HCT116 (cell line): ENCODE results near the gene PRPSAP1. TPM values are rescaled to one million over a fixed set of nuclear protein-coding genes. Genes with fewer than 3 reads are reported as not detected.

Experiments
- ATAC-seq: fragments of 200-7000 bp; cut with Tn5 transposase; 2 replicates; pipeline ENCODE4 v1.9.1; 2020; ENCODE audit warnings: mild to moderate bottlenecking, moderate library complexity
- BruUV-seq: library from RNA; stranded (reverse); fragments of 400-500 nt; replicated peaks from 2 replicates; lab custom pipeline; 2021; lab: Mats Ljungman, UMichigan
- CTCF ChIA-PET: fragments of 300-600 bp; sonication (Branson Sonifier 250); formaldehyde crosslinking; loops from one replicate; lab custom pipeline; 2021; ENCODE audit warnings: antibody characterized with exemption; lab: Charles Lee
- POLR2A ChIA-PET: fragments of 300-600, 350-600 bp; sonication (Branson Sonifier 250); formaldehyde crosslinking; loops from one replicate; lab custom pipeline; 2021; ENCODE audit warnings: antibody characterized with exemption; lab: Charles Lee
- RAD21 ChIA-PET, 2 experiments: fragments of 300-600 bp; sonication (Branson Sonifier 250); formaldehyde crosslinking; loops; one replicate each; lab custom pipeline; 2023; ENCODE audit warnings: low total read pairs in 2 of 2; ENCODE audit not compliant: uncharacterized antibody in 2 of 2, unreplicated experiment in 2 of 2, low non-redundant PET in 1 of 2; lab: Charles Lee
- DNase-seq: peaks from one replicate; pipeline ENCODE4 v3.0.0-alpha.2; 2010; ENCODE audit warnings: low read depth, low spot score
- H2AFZ ChIP-seq: fragments of 200-600 bp; shearing (Covaris generic), sonication (generic); 2 replicates; pipeline ENCODE4 v1.6.1; 2017; ENCODE audit warnings: low read depth, mixed run types, mixed read lengths, antibody characterized with exemption, low read length; ENCODE audit not compliant: poor library complexity, severe bottlenecking
- H3K27ac ChIP-seq: 2 replicates; pipeline ENCODE4 v1.5.1; 2012; ENCODE audit warnings: low read depth, low read length
- H3K27me3 ChIP-seq: fragments of 200-600 bp; sonication (generic); 2 replicates; pipeline ENCODE4 v1.6.1; 2016; ENCODE audit warnings: mixed run types, low read length, mixed read lengths; ENCODE audit not compliant: insufficient read depth
- H3K36me3 ChIP-seq, 2 experiments: fragments of 200-500 bp in 1 of 2; fragments of 200-600 bp in 1 of 2; sonication (Bioruptor generic) in 1 of 2; sonication (generic) in 1 of 2; 2 replicates each; pipeline versions ENCODE4 v1.5.1 to v1.6.1; 2014 to 2016; ENCODE audit warnings: low read length in 2 of 2, inconsistent platforms in 1 of 2, mixed read lengths in 1 of 2, mixed run types in 1 of 2; ENCODE audit not compliant: insufficient read depth in 2 of 2, control insufficient read depth in 1 of 2
- H3K4me1 ChIP-seq, 2 experiments: fragments of 200-600 bp in 1 of 2; sonication (generic) in 1 of 2; 2 replicates each; pipeline versions ENCODE4 v1.5.1 to v1.6.1; 2012 to 2017; ENCODE audit warnings: low read length in 2 of 2, inconsistent platforms in 1 of 2, mild to moderate bottlenecking in 1 of 2, mixed read lengths in 1 of 2, mixed run types in 1 of 2, moderate library complexity in 1 of 2; ENCODE audit not compliant: insufficient read depth in 2 of 2, control insufficient read depth in 1 of 2
- H3K4me2 ChIP-seq: fragments of 200-600 bp; sonication (generic); 2 replicates; pipeline ENCODE4 v1.6.1; 2017; ENCODE audit warnings: mixed run types, low read length, mixed read lengths
- H3K4me3 ChIP-seq, 2 experiments: fragments of 200-600 bp in 1 of 2; sonication (generic) in 1 of 2; replicated peaks in 1 of 2; 2 replicates each; pipeline ENCODE4 v1.5.1; 2011 to 2016; ENCODE audit warnings: low read length in 2 of 2, control low read depth in 1 of 2, low read depth in 1 of 2, mild to moderate bottlenecking in 1 of 2, mixed read lengths in 1 of 2, mixed run types in 1 of 2
- H3K79me2 ChIP-seq: fragments of 200-600 bp; sonication (generic); 2 replicates; pipeline ENCODE4 v1.6.1; 2017; ENCODE audit warnings: mild to moderate bottlenecking, mixed run types, low read length, moderate library complexity, mixed read lengths; ENCODE audit not compliant: insufficient read depth
- H3K9ac ChIP-seq: fragments of 200-600 bp; sonication (generic); 2 replicates; pipeline ENCODE4 v1.6.1; 2016; ENCODE audit warnings: low read length, mixed read lengths
- H3K9me2 ChIP-seq: fragments of 200-600 bp; sonication (generic), shearing (Covaris generic); 2 replicates; pipeline ENCODE4 v1.6.1; 2017; ENCODE audit warnings: mixed run types, mild to moderate bottlenecking, moderate library complexity; ENCODE audit not compliant: insufficient read depth
- H3K9me3 ChIP-seq, 2 experiments: fragments of 200-500 bp in 1 of 2; fragments of 200-600 bp in 1 of 2; sonication (Bioruptor generic) in 1 of 2; sonication (generic) in 1 of 2; 2 replicates each; pipeline ENCODE4 v1.6.1; 2014 to 2017; ENCODE audit warnings: low read length in 2 of 2, mixed read lengths in 2 of 2, inconsistent platforms in 1 of 2, low read depth in 1 of 2, mild to moderate bottlenecking in 1 of 2, mixed run types in 1 of 2, moderate library complexity in 1 of 2; ENCODE audit not compliant: control insufficient read depth in 1 of 2, insufficient read depth in 1 of 2
- H4K20me1 ChIP-seq: fragments of 200-600 bp; sonication (generic), shearing (Covaris generic); 2 replicates; pipeline ENCODE4 v1.6.1; 2017; ENCODE audit warnings: mixed run types, mild to moderate bottlenecking, moderate library complexity; ENCODE audit not compliant: insufficient read depth
- CBX3 ChIP-seq: IDR thresholded peaks from 2 replicates; pipeline ENCODE4 v1.6.1; 2012; ENCODE audit warnings: low read depth
- CEBPB ChIP-seq: IDR thresholded peaks from 2 replicates; pipeline ENCODE4 v1.6.1; 2012; ENCODE audit warnings: low read depth
- EGR1 ChIP-seq: IDR thresholded peaks from 2 replicates; pipeline ENCODE4 v1.6.1; 2012; ENCODE audit warnings: low read depth
- EZH2 ChIP-seq: fragments of 200-600 bp; sonication (generic); IDR thresholded peaks from 2 replicates; pipeline ENCODE4 v1.6.1; 2017; ENCODE audit warnings: antibody characterized with exemption, mixed run types
- EZH2phosphoT487 ChIP-seq: fragments of 200-600 bp; IDR thresholded peaks from 2 replicates; pipeline ENCODE4 v1.6.1; 2018; ENCODE audit warnings: antibody characterized with exemption, borderline replicate concordance
- FOSL1 ChIP-seq: IDR thresholded peaks from 2 replicates; pipeline ENCODE4 v1.6.1; 2012; ENCODE audit warnings: low read depth
- POLR2A ChIP-seq: IDR thresholded peaks from 2 replicates; pipeline ENCODE4 v1.7.0; 2011; ENCODE audit warnings: borderline replicate concordance; ENCODE audit not compliant: insufficient read depth, insufficient read length; ENCODE audit errors: extremely low read depth
- RAD21 ChIP-seq: IDR thresholded peaks from 2 replicates; pipeline ENCODE4 v1.6.1; 2012; ENCODE audit warnings: low read depth, mild to moderate bottlenecking
- SIN3A ChIP-seq: IDR thresholded peaks from 2 replicates; pipeline ENCODE4 v1.6.1; 2012; ENCODE audit warnings: low read depth
- SP1 ChIP-seq: IDR thresholded peaks from 2 replicates; pipeline ENCODE4 v1.6.1; 2012; ENCODE audit warnings: low read depth
- SRF ChIP-seq: IDR thresholded peaks from 2 replicates; pipeline ENCODE4 v1.6.1; 2012; ENCODE audit warnings: low read depth
- TCF7L2 ChIP-seq: IDR thresholded peaks from 2 replicates; pipeline ENCODE4 v1.7.0; 2011; ENCODE audit warnings: borderline replicate concordance, inconsistent platforms; ENCODE audit not compliant: insufficient read depth, insufficient read length; ENCODE audit errors: extremely low read depth
- YY1 ChIP-seq: IDR thresholded peaks from 2 replicates; pipeline ENCODE4 v1.6.1; 2011; ENCODE audit warnings: low read length, low read depth, moderate library complexity, mild to moderate bottlenecking; ENCODE audit not compliant: insufficient replicate concordance; ENCODE audit errors: extremely low read depth
- ZFX ChIP-seq: fragments of 450-650 bp; IDR thresholded peaks from 2 replicates; pipeline ENCODE4 v1.6.1; 2017
- ZNF274 ChIP-seq: fragments of 200-500 bp; sonication (Bioruptor generic); IDR thresholded peaks from 2 replicates; pipeline ENCODE4 v1.6.1; 2014; ENCODE audit warnings: mild to moderate bottlenecking, low read depth, low read length, inconsistent platforms
- intact Hi-C: fragments of 100-400 bp; cut with micrococcal nuclease; formaldehyde crosslinking; loops from 2 replicates; pipeline ENCODE4 v1.10.0; 2022
- total RNA-seq: library from RNA; stranded (reverse); gene quantifications from one replicate; pipeline ENCODE4 v1.2.1, GENCODE V29; 2021; ENCODE audit not compliant: unreplicated experiment
- TF ChIP-seq, protein P1 (sequence below): IDR thresholded peaks from 2 replicates; pipeline ENCODE4 v1.6.1; 2012
- TF ChIP-seq, protein P2 (sequence below): IDR thresholded peaks from 2 replicates; pipeline ENCODE4 v1.6.1; 2011; ENCODE audit warnings: mild to moderate bottlenecking, low read length, moderate library complexity; ENCODE audit not compliant: insufficient replicate concordance; ENCODE audit errors: extremely low read depth
- TF ChIP-seq, protein P3 (sequence below), 3 experiments: fragments of 200-600 bp in 1 of 3; sonication (generic) in 1 of 3; IDR thresholded peaks in 2 of 3; conservative IDR thresholded peaks in 1 of 3; 2 replicates each; pipeline ENCODE4 v1.5.1; 2012 to 2017; ENCODE audit warnings: low read depth in 2 of 3, low read length in 2 of 3, antibody characterized with exemption in 1 of 3, borderline replicate concordance in 1 of 3, control low read depth in 1 of 3, mild to moderate bottlenecking in 1 of 3, mixed read lengths in 1 of 3, mixed run types in 1 of 3, moderate library complexity in 1 of 3; ENCODE audit not compliant: insufficient read depth in 1 of 3
- TF ChIP-seq, protein P4 (sequence below): IDR thresholded peaks from 2 replicates; pipeline ENCODE4 v1.6.1; 2012
- TF ChIP-seq, protein P5 (sequence below): IDR thresholded peaks from 2 replicates; pipeline ENCODE4 v1.6.1; 2012; ENCODE audit warnings: low read depth

PRPSAP1 gene
- total RNA-seq, 1 experiment from 2014 or later, result 81.4 TPM

DNA sequence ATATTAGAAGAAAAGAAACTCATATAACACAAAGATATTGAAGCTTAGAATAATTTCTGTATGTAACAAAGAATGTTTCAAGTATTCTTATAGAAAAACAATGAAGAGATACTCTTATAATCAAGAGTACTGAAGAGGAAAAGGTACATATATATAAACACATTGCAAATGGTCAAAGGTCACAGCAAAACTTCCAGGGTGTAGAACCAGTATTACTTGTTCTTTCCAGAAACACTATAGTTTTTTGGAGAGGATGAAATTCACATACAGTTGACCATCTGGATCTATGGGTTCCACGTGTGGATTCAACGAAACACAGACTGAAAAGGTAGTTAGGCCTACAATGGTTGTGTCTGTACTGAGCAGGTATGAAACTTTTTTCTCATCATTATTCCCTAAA, 22.6 kb downstream of the PRPSAP1 start:
- POLR2A ChIA-PET, result no interaction called here
- CTCF ChIA-PET, result interaction anchor here (1.4 kb wide), 1 partner anchor 39 kb away, joined by 4 read pairs; no protein-coding TSS in a partner anchor
- peaks cover 19% of the 10 kb centered on the region; the same call in 1 of the 2 replicates for H3K79me2 ChIP-seq
- no peaks in the 10 kb centered on the region for H3K4me1 ChIP-seq
- H3K4me3 ChIP-seq, result no peak overlapping the region
- DNase-seq, result no peak
- RAD21 ChIA-PET, result no interaction called here
- no peak overlapping the region for H2AFZ ChIP-seq
- H3K4me2 ChIP-seq, result no peak overlapping the region
- no peaks in the 10 kb centered on the region for H3K9me2 ChIP-seq
- no peak for TF ChIP-seq SRF
- no peak for TF ChIP-seq EZH2phosphoT487
- no peak for TF ChIP-seq FOSL1
- TF ChIP-seq ZFX, result no peak
- TF ChIP-seq TCF7L2, result no peak
- TF ChIP-seq, protein P1, sequence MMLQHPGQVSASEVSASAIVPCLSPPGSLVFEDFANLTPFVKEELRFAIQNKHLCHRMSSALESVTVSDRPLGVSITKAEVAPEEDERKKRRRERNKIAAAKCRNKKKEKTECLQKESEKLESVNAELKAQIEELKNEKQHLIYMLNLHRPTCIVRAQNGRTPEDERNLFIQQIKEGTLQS, result no peak
- no peak for TF ChIP-seq EGR1
- TF ChIP-seq, protein P2, sequence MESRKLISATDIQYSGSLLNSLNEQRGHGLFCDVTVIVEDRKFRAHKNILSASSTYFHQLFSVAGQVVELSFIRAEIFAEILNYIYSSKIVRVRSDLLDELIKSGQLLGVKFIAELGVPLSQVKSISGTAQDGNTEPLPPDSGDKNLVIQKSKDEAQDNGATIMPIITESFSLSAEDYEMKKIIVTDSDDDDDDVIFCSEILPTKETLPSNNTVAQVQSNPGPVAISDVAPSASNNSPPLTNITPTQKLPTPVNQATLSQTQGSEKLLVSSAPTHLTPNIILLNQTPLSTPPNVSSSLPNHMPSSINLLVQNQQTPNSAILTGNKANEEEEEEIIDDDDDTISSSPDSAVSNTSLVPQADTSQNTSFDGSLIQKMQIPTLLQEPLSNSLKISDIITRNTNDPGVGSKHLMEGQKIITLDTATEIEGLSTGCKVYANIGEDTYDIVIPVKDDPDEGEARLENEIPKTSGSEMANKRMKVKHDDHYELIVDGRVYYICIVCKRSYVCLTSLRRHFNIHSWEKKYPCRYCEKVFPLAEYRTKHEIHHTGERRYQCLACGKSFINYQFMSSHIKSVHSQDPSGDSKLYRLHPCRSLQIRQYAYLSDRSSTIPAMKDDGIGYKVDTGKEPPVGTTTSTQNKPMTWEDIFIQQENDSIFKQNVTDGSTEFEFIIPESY, result no peak
- TF ChIP-seq, protein P3, sequence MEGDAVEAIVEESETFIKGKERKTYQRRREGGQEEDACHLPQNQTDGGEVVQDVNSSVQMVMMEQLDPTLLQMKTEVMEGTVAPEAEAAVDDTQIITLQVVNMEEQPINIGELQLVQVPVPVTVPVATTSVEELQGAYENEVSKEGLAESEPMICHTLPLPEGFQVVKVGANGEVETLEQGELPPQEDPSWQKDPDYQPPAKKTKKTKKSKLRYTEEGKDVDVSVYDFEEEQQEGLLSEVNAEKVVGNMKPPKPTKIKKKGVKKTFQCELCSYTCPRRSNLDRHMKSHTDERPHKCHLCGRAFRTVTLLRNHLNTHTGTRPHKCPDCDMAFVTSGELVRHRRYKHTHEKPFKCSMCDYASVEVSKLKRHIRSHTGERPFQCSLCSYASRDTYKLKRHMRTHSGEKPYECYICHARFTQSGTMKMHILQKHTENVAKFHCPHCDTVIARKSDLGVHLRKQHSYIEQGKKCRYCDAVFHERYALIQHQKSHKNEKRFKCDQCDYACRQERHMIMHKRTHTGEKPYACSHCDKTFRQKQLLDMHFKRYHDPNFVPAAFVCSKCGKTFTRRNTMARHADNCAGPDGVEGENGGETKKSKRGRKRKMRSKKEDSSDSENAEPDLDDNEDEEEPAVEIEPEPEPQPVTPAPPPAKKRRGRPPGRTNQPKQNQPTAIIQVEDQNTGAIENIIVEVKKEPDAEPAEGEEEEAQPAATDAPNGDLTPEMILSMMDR (IDR thresholded peaks at IDR 0.05 in 2 of 3, conservative IDR thresholded peaks at IDR 0.05 in 1 of 3; ENCODE audit: borderline replicate concordance in 1 of 3, insufficient read depth in 1 of 3, low read depth in 2 of 3, low read length in 2 of 3), result no peak
- no peak for TF ChIP-seq CEBPB
- no peak for TF ChIP-seq EZH2
- no peak for TF ChIP-seq SIN3A
- TF ChIP-seq, protein P4, sequence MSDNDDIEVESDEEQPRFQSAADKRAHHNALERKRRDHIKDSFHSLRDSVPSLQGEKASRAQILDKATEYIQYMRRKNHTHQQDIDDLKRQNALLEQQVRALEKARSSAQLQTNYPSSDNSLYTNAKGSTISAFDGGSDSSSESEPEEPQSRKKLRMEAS, result no peak
- TF ChIP-seq, protein P5, sequence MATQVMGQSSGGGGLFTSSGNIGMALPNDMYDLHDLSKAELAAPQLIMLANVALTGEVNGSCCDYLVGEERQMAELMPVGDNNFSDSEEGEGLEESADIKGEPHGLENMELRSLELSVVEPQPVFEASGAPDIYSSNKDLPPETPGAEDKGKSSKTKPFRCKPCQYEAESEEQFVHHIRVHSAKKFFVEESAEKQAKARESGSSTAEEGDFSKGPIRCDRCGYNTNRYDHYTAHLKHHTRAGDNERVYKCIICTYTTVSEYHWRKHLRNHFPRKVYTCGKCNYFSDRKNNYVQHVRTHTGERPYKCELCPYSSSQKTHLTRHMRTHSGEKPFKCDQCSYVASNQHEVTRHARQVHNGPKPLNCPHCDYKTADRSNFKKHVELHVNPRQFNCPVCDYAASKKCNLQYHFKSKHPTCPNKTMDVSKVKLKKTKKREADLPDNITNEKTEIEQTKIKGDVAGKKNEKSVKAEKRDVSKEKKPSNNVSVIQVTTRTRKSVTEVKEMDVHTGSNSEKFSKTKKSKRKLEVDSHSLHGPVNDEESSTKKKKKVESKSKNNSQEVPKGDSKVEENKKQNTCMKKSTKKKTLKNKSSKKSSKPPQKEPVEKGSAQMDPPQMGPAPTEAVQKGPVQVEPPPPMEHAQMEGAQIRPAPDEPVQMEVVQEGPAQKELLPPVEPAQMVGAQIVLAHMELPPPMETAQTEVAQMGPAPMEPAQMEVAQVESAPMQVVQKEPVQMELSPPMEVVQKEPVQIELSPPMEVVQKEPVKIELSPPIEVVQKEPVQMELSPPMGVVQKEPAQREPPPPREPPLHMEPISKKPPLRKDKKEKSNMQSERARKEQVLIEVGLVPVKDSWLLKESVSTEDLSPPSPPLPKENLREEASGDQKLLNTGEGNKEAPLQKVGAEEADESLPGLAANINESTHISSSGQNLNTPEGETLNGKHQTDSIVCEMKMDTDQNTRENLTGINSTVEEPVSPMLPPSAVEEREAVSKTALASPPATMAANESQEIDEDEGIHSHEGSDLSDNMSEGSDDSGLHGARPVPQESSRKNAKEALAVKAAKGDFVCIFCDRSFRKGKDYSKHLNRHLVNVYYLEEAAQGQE, result no peak
- no peak for TF ChIP-seq RAD21
- TF ChIP-seq POLR2A, result no peak
- TF ChIP-seq YY1, result no peak
- TF ChIP-seq SP1, result no peak
- TF ChIP-seq CBX3, result no peak
- TF ChIP-seq ZNF274, result no peak
- H3K36me3 ChIP-seq, result peaks cover 14 to 26% of the 10 kb centered on the region in 2 experiments; a peak in 3 of 4 replicates
- no peaks in the 10 kb centered on the region for H3K27me3 ChIP-seq
- H3K9me3 ChIP-seq, result no peaks in the 10 kb centered on the region
- no peak for ATAC-seq
- no TSS peak for BruUV-seq
- intact Hi-C loops, result no loop called here
- no peak overlapping the region for H3K9ac ChIP-seq
- no peaks in the 10 kb centered on the region for H4K20me1 ChIP-seq
- no peak overlapping the region for H3K27ac ChIP-seq
